GM21825 (cell line): Measurements from ENCODE around the gene PLA2G2D.

Experiments used
- ATAC-seq: cut with Tn5 transposase; IDR thresholded peaks from one replicate; pipeline ENCODE4 v1.9.1; 2021; ENCODE audit warnings: mild to moderate bottlenecking, moderate library complexity; ENCODE audit not compliant: unreplicated experiment

The PLA2G2D gene

GRCh38 chr1:20070357-20070756, 49.0 kb downstream of the PLA2G2D start:
- no peak for ATAC-seq

DNA sequence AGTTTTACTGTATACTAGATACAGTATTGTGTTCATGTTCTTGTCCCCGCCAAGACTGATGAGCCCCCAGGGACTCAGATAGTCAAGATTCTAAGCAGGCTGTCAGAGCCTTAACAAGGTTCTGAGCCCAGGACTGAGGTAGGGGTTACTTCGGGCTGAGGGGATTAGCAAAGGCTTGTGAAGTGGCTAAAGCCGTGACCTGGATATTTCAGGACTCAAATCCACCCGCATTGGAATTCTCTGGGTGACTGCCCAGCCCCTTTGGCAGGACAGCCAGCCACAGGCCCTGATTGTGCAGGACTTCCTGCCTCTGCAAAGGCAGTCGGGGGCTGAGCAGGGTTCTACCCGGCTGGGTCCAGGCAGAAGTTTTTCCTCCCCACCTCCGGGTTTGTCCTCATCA, 49.5 kb downstream of the PLA2G2D start, which contains the start of gene PLA2G5:
TSS of gene PLA2G5 (plus strand) at position 321 of the 400 bp plus-strand sequence. CDS start 14,637 bp downstream, outside the sequence.
- ATAC-seq = no peak

DNA sequence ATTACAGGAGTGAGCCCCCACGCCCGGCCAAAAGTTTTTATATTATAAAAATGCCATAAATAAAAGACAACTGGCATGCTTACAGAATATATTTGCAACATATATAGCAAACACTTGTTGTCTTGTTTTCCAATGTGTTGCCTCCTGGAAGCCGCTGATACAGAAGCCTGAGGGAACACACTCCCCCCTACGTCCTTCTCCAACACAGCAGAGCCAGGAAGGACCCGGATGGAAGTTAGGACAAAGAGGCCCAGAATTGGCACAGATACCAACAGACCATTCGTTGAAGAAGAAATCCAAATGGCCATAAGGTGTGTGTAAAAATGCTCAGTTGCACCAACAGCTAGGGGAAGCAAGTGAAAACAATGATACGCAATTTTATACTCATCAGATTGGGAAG, 50.6 kb downstream of the PLA2G2D start:
- no peak for ATAC-seq

GRCh38 chr1:20063861-20064292, 55.5 kb downstream of the PLA2G2D start:
- no peak for ATAC-seq
